NCI-H510A (cell line): ENCODE results near the gene ATP5IF1.

Experiments used
- DNase-seq: peaks from one replicate; lab custom pipeline; 2025; lab: John Stamatoyannopoulos, UW

Gene ATP5IF1

DNA sequence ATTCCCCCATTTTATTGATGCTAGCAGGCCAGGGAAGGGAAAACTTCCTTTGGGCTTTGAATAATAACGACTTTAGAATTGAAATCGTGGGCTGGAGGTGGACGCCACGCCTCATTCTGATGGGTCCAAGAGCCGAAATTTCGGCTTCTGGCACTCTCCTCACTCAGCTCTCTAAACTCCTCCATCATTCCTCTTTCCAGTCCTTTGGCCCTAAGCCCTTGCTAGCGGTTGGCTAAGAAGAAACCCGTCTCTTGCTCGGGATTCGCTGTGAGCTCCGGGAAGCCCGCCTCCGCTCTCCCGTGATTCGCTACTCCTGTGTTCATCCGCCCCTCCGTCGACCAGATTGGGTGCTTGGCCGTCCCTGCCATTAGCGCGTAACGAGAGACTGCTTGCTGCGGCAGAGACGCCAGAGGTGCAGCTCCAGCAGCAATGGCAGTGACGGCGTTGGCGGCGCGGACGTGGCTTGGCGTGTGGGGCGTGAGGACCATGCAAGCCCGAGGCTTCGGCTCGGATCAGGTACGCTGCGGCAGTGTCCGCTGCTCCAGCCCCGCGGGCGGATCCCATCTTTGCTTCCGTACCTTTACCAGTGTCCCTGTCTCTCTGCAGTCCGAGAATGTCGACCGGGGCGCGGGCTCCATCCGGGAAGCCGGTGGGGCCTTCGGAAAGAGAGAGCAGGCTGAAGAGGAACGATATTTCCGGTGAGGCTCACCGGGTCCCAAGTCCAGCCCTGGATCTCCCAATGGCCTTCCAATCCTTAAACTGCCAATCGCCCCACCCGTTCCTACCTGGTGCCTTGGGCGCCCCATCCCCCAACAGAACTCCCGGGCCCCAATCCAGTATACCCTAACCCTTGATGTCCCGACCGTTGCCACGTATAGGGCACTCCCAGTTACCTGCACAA, at the start of gene ATP5IF1:
Gene ATP5IF1, plus strand, starts transcription at position 370 of the 901 bp plus-strand sequence. Its CDS starts 60 bp downstream, at position 430.
- peak; percentile 98 for DNase-seq

DNA sequence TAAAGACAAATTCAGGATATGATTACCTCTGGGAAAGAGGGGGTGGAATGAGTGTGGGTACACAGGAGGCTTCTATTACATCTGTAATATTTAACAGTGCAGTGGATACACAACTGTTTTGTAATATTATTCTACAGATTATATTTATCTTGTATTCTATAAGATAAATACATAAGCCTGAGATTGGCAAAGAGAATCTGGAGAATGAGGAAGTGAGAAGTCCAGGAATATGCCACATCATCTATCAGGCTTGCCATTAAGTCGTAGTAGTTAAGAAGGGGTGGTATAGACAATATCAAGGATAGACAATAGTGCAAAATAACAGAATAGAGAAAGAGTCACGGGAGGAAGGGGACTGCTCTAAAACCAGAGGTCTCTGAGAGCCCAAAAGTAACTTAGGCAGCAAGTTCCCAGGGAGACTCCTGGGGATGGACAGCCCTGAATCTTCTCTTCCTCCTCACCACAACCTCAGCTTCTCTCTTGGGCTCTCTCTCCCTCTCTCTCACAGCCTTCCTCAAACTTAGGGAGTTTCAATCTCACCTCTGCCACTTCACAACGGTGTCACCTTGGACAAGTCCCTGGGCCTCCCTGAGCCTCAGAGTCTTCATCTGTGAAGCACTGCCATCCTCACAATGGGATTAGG, 45.5 kb upstream of the ATP5IF1 start:
- DNase-seq: no peak

DNA sequence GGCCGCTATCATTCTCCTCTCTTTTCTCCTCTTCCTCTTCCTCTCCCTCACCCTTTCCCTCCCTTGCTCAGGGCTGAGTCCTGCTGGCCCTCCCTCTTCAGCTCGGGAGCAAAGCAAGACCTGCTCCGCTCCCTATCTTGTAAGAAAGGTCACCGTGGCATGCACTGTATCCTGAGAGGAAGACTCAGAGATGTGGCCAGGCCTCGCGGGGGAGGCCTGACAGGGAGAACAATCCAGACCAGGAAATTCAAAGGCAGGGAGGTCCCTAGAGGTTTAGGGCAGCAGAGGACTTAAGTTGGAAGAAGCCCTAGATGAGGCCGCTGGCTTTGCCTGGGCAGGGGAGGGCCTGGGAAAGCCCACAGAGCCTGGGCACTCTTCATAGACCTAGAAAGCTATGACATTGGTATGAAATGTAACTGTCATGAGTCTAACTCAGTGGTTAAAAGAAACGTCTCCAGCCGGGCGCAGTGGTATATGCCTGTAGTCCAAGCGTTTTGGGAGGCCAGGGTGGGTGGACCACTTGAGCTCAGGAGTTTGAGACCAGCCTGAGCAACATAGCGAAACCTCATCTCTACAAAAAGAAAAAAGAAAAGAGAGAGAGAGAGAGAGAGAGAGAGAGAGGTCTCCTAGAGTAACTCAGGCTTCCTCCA, 44.8 kb upstream of the ATP5IF1 start:
- DNase-seq: no peak

DNA sequence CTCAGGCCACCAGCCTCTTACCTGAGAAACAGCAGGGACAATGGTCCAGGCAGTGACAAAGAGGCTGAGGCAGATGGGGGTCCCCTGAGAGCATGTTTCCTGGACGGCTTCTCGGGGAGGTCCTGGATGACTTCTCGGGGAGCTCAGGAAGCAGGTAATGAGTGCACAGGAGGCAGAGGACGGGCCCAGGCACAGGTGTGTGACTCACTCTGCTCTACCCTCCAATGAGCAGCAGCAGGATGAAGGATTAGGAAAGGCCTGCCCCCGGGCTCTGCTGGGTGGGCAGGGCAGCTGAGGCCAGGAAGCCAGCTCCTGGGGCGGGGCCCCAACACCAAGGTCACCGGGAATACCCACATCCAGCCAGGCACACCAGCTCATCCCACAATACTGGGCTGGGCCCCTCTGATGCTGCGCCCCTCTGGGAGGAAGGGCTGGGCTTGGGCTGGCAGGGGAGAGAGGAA, 42.2 kb upstream of the ATP5IF1 start:
- no peak for DNase-seq

DNA sequence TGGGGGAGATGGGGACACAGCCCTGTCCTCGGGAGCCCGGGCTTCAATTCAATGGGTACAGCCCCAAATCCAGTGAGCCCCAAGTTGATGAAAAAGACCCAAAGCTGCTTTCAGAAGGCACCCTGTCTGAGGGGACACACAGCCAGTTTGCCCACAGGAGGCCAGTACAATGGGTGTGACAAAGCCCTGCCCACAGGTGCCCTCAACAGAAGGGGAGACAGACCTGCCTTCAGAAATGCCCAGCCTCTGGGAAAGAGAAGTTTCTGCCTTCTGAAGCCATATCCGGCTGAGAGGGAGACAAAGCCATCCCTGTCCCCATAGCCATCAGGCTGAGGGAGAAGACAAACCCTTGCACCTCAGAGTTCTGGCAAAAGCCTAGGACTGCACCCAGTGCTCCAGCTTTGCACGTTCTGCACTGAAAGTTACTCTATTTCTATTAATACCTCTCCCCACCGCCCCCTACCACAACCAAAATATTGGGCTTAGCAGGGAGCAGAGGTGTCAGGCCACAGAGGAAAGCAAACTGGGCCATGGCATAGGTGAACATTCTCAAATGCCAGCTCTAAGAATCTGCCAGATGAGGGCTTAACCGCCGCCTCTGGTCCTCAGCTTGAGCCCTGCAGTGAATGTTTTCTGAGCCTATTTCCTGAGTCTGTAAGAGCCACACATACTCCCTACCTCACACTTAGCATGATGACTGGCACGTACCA, 41.4 kb upstream of the ATP5IF1 start:
- no peak for DNase-seq

DNA sequence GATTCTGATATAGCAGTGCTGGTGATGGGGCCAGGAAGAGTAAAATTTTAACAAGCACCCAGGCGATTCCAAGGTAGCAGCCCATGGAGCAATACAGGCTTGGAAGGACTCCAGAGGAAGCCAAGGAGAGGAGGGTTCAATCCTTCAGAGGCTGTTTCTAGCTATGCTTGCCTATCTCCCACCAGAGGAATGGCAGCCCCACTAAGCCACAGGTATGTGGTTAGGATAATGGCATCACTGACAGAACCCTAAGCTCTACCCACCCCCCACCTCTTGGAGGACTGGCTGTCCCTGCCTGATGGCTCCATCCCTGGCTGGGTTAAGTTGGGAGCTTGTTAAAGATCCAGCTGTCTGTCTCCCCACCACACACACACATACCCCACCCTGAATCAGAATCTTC, 40.1 kb upstream of the ATP5IF1 start:
- no peak for DNase-seq

DNA sequence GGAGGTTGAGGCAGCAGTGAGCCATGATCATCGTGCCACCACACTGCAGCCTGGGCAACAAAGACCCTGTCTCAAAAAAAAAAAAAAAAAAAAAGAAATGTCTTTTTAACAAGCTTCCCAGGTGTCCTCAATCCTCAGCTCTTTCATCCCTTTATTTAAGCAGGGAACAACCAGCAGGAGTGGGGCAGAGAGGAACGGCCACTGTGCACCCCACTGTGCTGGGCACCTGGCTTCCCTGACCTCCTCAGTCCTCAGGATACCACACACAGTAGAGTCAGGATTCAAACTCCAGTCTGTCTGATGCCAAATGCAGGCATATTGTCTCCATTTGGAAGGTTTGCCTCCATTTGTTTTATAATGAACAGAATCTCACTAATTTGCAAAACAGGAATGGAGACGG, 39.6 kb upstream of the ATP5IF1 start:
- no peak for DNase-seq

DNA sequence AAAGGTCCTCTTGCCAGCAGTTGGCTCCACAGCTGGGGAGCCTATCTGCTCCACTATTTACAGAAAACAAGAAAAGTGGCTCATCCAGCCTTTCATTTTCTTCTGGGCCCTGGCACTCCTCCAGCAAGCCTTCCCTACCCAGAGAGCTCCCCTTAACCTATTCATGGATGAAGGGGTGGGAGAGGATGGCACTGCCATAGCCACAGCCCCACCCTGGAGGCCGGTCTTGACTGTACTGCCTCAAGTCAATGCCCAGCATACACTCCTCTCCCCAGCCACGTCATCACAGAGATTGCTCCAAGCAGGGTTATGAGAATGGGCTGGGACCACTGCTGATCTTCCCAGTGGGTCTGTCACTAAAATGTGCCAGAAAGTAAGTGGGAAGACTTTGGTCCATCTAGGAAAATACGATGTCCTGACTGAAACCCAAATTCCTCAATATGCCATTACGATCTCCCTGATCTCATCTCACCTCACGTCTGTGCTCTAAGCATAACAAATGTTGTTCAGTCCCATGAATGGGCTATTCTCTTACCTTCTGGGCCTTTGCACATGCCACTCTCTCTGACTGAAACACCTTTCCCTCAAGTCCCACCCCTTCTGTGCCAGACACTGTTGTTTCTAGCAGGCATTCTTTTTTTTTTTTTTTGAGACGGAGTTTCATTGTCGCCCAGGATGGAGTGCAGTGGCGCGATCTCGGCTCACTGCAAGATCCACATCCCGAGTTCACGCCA, 38.1 kb upstream of the ATP5IF1 start:
- DNase-seq: no peak

DNA sequence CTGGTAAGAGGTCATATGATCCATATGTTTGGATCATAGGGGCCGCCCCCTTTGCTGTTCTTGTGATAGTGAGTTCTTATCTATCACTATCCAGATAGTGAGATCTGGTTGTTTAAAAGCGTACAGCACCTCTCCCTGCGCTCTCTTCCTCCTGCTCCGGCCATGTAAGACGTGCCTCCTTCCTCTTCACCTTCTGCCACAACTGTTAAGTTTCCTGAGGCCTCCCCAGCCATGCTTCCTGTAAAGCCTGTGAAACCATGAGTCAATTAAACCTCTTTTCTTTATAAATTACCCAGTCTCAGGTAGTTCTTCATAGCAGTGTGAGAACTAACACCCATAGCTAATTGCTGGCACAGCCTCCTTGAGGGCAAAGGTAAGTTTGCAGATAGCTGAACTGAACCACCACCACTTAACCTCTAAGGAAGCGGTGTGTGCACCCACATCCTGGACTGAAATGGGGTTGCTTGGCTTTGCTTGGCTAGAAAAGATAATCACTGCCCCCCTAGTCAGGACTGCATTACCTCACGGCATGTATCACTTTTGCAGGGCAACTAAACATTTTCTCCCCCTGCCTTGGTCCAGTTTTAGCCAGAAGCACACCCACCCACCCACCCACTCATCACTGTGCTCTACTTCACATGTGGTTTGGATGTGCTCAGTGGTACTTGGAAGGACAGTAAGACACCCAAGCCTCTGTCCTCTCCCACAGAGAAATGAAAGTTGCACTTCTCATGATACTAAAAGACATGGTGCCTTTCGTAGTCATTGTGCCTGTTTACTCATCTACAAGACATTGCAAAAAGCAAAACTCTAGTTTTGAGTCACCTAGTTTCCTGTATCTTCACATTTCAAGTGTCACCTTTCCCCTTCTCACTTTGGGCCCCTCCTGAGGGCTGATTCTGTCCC, 36.3 kb upstream of the ATP5IF1 start:
- no peak for DNase-seq

DNA sequence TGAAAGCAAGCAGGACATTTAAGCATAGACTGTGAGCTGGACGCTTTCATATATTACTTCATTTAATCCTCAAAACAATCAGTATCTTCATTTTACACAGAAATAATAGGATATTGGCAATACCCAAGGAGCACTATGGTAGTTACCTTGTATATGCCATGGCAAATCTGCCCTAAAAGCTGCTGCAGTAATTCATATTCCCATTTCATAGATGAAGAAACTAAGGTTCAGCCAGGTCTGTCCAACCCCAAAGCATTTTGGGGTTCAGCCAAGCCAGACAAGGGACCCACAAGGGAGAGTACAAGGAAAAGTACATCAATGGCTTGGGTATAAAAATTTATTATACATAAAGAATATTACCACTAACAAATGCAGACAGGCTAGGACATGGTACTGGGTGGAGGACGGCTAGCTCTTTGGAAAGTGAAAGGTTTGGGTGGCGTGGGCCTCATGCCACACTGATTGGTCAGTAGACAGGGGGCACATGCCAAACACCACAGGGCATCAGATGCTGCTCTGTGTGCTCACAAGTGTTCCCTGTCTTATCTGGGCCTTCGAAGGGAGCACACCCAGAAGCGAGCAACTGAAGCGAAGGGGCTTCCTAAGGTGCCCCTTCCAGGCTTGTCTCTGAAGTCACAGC, 35.6 kb upstream of the ATP5IF1 start:
- DNase-seq: no peak

DNA sequence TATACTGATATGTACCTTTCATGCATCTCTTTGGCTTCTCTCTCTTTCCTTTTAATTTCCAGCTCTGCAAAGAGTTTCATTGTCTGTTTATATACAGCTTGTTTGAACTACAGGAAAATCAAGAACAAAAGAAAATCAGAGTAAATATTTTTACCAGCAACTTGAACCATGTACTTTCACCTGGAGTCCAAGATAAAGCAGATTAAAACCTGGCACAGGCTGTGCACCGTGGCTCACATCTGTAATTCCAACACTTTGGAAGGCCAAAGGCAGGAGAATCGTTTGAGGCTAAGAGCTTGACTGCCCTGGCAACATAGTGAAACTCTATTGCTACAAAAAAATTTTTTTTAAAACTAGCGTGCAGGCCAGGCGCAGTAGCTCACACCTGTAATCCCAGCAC, 30.7 kb upstream of the ATP5IF1 start:
- DNase-seq: no peak

DNA sequence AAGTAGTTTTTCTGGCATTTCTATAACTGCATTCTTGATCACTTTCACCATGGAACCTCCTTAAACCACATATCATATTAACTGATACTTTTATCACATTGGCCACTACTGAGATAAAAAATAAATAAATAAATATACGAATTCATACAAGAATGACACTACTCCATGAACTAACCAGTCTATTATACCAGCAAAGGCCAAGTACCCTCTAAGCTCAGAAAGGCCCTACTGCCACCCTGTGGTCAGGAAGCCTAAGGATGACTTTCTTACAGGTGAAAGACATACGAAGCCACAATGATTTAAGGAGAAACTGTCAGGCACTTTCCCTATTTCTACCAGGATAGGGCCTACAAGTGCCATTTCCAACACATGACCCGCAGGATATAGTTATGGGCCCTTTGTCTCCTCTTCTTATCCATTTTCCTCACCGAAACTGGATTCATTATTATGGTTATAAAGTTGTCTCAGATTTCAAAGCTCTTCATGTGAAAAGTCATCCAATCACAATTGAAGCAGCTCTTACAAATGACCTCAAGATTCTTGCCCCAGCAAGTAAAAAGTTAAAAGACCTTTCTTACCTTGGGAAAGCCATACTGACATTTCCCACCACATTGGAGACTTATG, 27.0 kb upstream of the ATP5IF1 start:
- DNase-seq: peak; percentile 54

DNA sequence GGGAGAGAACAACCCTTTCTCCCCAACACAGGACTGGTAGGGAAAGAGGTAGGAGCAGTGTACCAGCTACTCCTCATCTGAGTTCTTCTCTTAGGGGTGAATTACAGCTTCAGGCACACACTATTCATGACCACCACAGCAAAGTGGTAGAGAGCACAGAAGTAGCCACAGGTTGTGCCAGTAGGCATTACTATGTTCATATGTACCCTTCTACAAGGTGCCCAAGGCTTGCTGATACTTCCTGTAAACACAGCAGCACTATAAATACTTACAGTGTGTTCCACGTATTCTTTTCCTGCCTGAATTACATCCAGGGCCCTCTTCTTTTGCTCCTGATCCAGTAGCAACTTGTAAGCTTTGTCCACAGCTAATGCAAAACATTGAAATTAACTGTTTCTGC, 26.2 kb upstream of the ATP5IF1 start:
- no peak for DNase-seq

DNA sequence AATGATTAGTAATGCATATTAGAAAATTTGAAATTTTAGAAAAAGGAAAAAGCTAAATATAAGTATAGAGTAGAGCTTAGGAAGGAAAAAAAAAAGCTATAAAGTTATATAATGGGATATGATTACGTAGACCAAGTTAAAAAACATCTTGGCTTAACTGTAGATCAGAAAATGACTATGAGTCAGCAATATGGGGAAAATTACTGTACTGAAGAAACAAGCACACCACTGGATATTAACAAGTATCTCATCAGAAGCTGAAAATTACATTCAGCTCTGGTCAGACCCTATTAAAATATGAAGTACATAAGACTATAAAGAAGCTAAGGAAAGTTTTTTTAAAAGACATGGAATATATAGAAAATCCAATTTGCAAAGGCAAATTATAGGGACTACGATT, 22.6 kb upstream of the ATP5IF1 start:
- DNase-seq: no peak

DNA sequence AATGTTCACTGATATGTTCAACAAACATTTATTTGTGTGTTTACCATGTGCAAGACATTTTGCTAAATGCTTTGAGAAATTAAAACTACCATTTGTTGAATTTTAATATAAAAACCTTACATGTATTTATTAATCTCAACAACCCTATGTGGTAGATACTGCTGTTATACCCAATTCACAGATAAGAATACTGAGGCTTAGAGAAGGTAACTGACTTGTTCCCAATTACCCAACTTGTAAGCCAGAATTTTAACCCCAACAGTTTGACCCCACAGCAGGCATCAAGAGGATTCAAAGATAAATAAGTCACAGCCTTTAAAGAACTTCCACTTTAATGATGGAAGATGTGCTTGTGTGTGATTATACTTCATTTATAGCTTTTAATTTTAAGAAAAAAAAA, 6.8 kb upstream of the ATP5IF1 start:
- DNase-seq: no peak

DNA sequence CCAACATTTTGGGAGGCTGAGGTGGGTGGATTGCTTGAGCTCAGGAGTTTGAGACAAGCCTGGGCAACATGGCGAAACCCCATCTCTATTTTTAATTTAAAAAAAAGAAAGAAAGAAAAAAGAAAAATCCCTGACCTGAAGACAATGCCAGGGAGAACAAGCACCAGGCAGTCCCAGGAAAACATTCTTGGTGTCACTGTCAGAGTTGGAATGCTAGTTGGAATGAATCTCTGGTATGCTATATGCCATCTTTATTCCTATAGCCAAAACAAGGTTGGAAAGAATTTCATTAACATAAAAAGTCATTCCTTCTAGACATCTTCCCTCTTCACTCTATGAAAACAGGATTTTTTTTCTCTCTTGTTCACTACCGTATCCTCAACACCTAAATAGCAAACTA, 5.9 kb upstream of the ATP5IF1 start:
- DNase-seq: no peak

DNA sequence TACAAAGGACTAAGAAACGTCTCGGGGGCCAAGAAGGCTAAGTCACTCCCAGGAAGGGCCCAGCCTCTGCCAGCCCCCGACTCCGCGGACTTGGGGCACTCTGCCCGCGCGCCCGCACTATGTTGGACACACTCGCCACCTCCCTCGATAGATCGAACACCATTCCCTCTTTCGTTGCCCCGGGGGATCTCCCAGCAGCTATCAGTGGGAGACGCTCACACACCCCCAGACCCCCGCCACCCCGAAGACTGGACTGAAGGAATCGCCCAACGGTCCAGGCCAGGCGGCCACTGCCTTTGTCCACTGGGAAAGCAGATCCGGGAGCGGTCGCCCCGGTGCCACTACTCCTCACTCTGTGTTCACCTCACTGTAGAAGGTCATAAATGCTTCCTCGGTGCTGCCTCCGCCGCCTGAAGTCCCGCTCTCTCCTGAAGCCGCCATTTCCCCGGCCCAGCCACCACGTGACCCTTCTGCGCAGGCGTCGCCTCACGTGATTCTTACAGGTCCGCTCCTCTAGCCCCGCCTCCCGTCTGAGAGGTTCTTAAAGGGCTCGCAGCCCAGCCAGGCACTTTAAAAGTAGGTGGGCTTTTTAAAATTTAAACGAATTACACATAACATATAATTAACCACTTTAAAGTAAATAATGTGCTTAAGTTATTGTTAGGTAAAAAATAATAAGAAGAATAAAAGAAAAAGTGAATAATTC, 3.2 kb upstream of the ATP5IF1 start, which contains the start of gene DNAJC8:
Gene DNAJC8, minus strand, starts transcription at position 472 of the 706 bp plus-strand sequence. Its CDS starts 31 bp downstream, at position 441.
- DNase-seq: peak; percentile 99

DNA sequence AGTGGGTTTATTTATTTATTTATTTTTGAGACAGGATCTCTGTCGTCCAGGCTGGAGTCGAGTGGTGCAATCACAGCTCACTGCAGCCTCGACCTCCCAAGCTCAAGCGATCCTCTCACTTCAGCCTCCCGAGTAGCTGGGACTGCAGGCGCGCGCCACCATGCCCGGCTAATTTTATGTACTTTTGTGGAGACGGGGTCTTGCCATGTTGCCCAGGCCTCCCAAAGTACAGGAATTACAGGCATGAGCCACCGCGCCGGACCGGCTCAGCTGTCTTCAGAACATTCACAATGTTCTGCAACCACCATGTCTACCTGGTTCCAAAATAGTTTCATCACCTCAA, 2.7 kb upstream of the ATP5IF1 start:
- DNase-seq: no peak
